ENCODE measurements around the gene SYT14.

- TF ChIP-seq CTCF (IDR thresholded peaks at IDR 0.05; ENCODE audit: borderline replicate concordance, extremely low read depth, low read length, poor library complexity, severe bottlenecking) (no peak), EZH2 (IDR thresholded peaks at IDR 0.05; ENCODE audit: borderline replicate concordance, low read depth, low read length, severe bottlenecking) (no peak)
Measured at GRCh38 chr1:209962388-209962787, 24.4 kb downstream of the SYT14 start.
